HG02623 (cell line): ENCODE data around the gene OR12D1.
"Not testable (repeated sequence)": the region's sequence is repeated elsewhere in the genome, so short reads cannot be mapped to it uniquely, and the experiment has no call there.

Experiments
- ATAC-seq: cut with Tn5 transposase; IDR thresholded peaks from one replicate; pipeline ENCODE4 v1.9.1; 2021; ENCODE audit warnings: moderate library complexity; ENCODE audit not compliant: unreplicated experiment

The OR12D1 gene

GRCh38 chr6:29414588-29414987 lies at the start of gene OR12D1:
OR12D1 (plus strand) TSS chr6:29414928.
- no peak for ATAC-seq

DNA sequence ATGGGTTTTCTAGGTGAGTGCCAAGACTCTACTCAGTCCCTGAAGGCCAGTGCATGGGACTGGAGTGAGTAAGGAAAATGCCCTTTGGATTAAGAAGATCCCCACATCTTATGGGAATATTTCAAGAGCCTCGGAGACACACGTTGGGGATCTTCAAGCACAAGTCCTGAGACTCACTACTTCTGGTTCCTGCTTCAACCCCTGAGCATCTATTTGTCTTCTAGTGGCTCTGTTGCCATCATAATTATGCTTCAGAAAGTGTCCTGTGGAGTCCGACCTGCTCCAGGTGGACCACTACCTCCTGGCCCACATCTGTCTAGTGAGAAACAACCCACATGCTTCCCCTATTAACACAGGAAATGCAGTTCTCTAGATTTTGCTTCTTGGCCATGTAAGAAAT lies 46.0 kb upstream of the OR12D1 start, which contains the start of gene OR5V1:
TSS of gene OR5V1 (minus strand) at position 101 of the 400 bp plus-strand sequence. CDS start 12,670 bp downstream, outside the sequence.
- ATAC-seq, result no peak

DNA sequence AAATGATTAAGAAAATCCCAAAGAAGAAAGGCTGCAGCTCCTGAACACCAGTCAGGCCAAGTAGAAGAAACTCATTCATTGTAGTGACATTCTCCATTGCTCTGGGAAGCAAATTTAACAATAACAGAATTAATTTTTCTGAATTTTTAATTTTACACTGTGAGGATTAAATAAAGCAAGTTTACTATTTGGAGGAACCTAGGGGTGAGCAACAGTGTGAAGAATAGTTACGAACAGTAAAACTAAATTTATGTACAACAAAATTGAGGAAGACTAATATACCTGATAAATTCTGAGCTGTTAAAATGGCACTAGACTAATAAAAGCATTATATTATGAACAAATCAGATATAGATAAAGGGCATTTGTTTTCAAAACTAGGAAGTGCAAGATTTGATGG lies 39.5 kb upstream of the OR12D1 start, which contains the start of gene OR12D3:
TSS of gene OR12D3 (minus strand) at position 101 of the 400 bp plus-strand sequence. CDS start at position 97, 4 bp downstream.
- no peak for ATAC-seq

- ATAC-seq, result no peak
Observed at GRCh38 chr6:29376003-29376402, 38.7 kb upstream of the OR12D1 start.

DNA sequence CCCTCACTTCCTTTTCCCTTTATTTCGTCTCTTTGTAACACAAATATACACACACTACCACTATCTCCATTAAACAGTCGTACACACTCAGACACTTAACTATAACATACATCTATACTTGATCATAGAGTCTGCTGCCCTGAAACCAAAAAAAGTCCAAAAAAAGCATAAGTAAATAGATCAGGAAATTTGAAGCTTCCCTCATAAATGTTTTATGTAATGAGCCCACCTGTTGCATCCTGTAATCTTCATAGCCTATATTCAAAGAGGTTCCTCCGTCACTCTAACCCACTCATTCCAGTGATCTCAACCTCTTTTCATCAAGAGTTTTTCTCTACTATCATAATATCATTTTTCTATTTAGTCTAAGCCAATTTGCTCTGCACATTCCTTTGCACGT lies 26.2 kb upstream of the OR12D1 start:
- no peak for ATAC-seq

- no peak for ATAC-seq
Observed at GRCh38 chr6:29395331-29395730, 19.4 kb upstream of the OR12D1 start, which contains the start of gene OR12D2. OR12D2 (plus strand) TSS chr6:29395631; CDS start chr6:29396700, 1,069 bp downstream.

- no peak for ATAC-seq
Observed at GRCh38 chr6:29399525-29399924, 15.2 kb upstream of the OR12D1 start.

- ATAC-seq, result no peak
Observed at GRCh38 chr6:29403801-29404200, 10.9 kb upstream of the OR12D1 start.

GRCh38 chr6:29419516-29419915 lies 4.8 kb downstream of the OR12D1 start:
- ATAC-seq, result no peak

GRCh38 chr6:29424168-29424567 lies 9.4 kb downstream of the OR12D1 start:
- ATAC-seq, result no peak

DNA sequence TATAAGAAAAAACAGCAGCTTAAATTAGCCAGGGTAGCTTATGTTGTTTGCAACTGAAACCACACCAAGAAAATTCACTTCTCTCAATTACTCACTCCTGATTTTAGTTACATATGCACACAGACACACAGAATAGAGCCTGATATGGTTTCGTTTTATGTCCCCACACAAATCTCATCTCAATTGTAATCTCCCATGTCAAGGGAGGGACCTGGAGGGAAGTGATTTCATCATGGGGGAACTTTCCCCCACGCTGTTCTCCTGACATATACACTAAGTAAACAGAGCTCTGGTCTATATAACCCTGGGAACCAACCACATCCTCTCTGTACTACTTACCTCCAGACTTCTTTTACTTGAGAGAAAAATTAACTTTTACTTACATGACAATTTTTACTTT lies 9.8 kb downstream of the OR12D1 start:
- no peak for ATAC-seq

DNA sequence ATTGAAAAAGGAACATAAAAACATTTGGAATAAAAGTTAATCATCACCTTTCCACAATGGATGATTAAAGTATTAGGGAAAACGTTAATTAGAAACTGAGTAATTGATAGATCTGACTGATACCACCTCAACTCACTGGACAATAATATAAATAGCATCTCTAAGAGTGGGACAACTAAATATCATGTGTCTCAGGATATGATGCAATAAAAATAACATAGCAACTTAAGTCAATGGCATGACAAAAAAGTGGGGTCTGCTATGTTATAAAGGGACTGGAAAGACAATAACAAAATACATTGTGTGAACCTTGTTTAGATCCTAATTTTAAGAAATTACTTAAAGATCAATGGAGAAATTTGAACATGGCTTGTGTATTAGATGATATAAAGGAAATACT lies 10.3 kb downstream of the OR12D1 start:
- no peak for ATAC-seq

DNA sequence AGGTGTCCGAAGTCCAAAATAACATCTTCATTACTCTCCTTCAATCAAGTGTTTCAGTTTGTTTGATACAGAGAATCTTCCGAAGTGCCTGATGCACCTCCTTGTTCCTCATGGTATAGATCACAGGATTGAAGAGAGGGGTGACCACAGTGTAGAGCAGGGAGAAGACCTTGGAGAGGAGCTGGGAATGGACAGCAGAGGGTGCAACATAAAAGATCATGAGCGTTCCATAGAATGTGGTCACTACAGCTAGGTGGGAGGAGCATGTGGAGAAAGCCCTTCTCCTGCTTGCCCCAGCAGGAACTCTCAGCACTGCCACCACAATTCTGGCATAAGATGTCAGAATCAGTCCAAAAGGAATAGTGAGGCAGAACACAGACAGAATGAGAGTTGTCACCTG lies 11.9 kb downstream of the OR12D1 start:
- ATAC-seq, result no peak

DNA sequence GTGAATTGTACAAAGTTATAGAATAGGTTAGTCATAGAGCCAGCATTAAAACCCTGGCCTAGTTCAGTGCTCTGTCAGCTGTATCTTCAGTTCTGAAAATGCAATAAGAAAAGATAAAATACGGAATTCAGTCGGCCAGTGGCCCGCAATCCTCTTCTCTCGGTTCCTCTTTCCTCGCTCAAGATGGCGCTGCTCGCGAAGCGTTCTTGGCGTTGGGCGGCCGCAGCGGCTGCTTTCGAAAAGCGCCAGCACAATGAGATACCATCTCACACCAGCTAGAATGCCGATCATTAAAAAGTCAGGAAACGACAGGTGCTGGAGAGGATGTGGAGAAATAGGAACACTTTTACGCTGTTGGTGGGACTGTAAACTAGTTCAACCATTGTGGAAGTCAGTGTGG lies 22.0 kb downstream of the OR12D1 start:
- not testable (repeated sequence) for ATAC-seq

DNA sequence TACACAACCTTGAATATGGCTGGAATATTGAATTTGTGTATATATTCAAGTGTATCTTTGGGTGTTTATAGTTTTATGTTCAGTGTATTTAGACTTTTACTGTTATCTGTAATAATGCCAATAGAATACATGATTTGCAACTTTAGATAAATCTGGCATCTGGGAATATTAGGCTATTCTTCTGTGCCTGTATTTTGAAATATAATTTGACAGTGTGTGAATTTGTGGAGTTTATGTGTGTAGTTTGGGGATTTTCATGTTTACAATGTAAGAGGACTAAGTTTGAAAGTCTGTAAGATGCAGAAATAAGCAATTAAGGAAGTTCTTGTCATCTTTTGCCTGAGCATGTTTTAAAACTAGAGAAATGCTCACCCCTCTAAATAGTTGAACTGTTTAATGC lies 24.3 kb downstream of the OR12D1 start, which contains the start of gene OR10C1:
TSS of gene OR10C1 (plus strand) at position 301 of the 400 bp plus-strand sequence. CDS start 710 bp downstream, outside the sequence.
- no peak for ATAC-seq

- ATAC-seq, result no peak
Observed at GRCh38 chr6:29442719-29443118, 28.0 kb downstream of the OR12D1 start.

GRCh38 chr6:29444031-29444430 lies 29.3 kb downstream of the OR12D1 start:
- ATAC-seq, result not testable (repeated sequence)

GRCh38 chr6:29447670-29448069 lies 32.9 kb downstream of the OR12D1 start:
- no peak for ATAC-seq

- no peak for ATAC-seq
Observed at GRCh38 chr6:29451471-29452193, 36.9 kb downstream of the OR12D1 start.

- ATAC-seq, result no peak
Observed at GRCh38 chr6:29456971-29457370, 42.2 kb downstream of the OR12D1 start, which contains the start of the genes OR11A1 and OR2H1. OR11A1 (minus strand) TSS chr6:29457071; CDS start chr6:29427641, 29,430 bp downstream. OR2H1 (plus strand) TSS chr6:29457155; CDS start chr6:29461770, 4,615 bp downstream.

- ATAC-seq, result no peak
Observed at GRCh38 chr6:29461021-29461814, 46.5 kb downstream of the OR12D1 start.
